T-helper 2 cell (primary cell): ENCODE measurements around the gene C2orf92.

Experiments used
- DNase-seq, 5 experiments: peaks; one replicate each; pipeline versions ENCODE4 v3.0.0 to v3.0.0-alpha.2; 2012 to 2022

The C2orf92 gene

GRCh38 chr2:97731274-97732020 lies 61.9 kb downstream of the C2orf92 start:
- peak in 1 of 5 experiments; percentile 35 for DNase-seq

- DNase-seq = no peak
These were observed 63.2 kb downstream of the C2orf92 start for GRCh38 chr2:97732436-97733340.

- DNase-seq = no peak
These were observed 64.0 kb downstream of the C2orf92 start for GRCh38 chr2:97733341-97734035.

- DNase-seq = no peak
These were observed 64.8 kb downstream of the C2orf92 start for GRCh38 chr2:97734061-97735051.

GRCh38 chr2:97735161-97735561 lies 65.6 kb downstream of the C2orf92 start:
- no peak for DNase-seq

GRCh38 chr2:97736185-97736584 lies 66.7 kb downstream of the C2orf92 start:
- no peak for DNase-seq

GRCh38 chr2:97736608-97737330 lies 67.3 kb downstream of the C2orf92 start:
- DNase-seq = no peak

GRCh38 chr2:97737421-97738178 lies 68.1 kb downstream of the C2orf92 start:
- no peak for DNase-seq

GRCh38 chr2:97738179-97739019 lies 68.9 kb downstream of the C2orf92 start:
- DNase-seq = no peak

GRCh38 chr2:97739020-97739892 lies 69.7 kb downstream of the C2orf92 start:
- DNase-seq = no peak

- no peak for DNase-seq
These were observed 70.4 kb downstream of the C2orf92 start for GRCh38 chr2:97739893-97740245.

GRCh38 chr2:97740590-97741182 lies 71.2 kb downstream of the C2orf92 start:
- DNase-seq = peak in 1 of 5 experiments; percentile 42

- no peak for DNase-seq
These were observed 71.7 kb downstream of the C2orf92 start for GRCh38 chr2:97741251-97741650.

- no peak for DNase-seq
These were observed 72.2 kb downstream of the C2orf92 start for GRCh38 chr2:97741686-97742085.

- peak in 2 of 5 experiments; percentile 30 to 52 for DNase-seq
These were observed 72.9 kb downstream of the C2orf92 start for GRCh38 chr2:97742381-97742847.

GRCh38 chr2:97743913-97744312 lies 74.4 kb downstream of the C2orf92 start:
- DNase-seq = no peak

GRCh38 chr2:97745474-97746174 lies 76.1 kb downstream of the C2orf92 start:
- DNase-seq = peak in 3 of 5 experiments; percentile 26 to 86 (median 57)
